ENCODE measurements around the gene HOXC6.

The HOXC6 gene

GRCh38 chr12:54012631-54013409 is 15.4 kb upstream of the HOXC6 start:
- DNase-seq (ENCODE audit: low read depth in 3 of 3, low spot score in 1 of 3), result no peak

DNA sequence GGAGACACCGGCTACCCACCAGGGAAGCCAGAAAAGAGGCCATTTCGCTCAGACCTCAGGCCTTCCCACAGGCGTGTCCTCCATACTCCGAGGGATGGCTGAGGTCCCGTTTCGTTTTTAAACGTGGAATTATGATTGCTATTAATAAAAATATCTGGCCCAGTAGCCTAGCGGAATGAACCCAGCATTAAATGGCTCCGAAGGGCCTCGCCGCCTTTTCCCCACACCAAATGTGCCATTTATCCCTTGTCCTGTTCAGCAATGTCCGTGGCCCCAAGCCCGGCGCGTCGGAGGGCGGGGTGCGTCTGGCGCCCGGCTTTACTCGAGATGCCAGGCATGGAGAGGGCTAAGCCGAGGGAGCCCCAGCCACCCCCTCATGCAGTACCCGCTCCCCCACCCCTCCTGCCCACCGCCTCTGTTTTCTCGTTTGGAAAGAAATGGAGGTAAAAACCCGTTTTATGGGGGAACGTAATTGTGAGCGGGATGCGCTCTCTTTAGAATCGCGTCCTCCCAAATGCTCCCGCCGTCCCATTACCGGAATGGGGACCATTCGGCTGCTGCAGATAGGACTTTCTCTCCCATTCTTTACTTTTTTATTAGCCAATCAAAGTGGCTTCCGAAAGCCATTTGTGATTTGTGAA is 13.7 kb upstream of the HOXC6 start:
- DNase-seq (ENCODE audit: low read depth in 3 of 3, low spot score in 1 of 3), result no peak

DNA sequence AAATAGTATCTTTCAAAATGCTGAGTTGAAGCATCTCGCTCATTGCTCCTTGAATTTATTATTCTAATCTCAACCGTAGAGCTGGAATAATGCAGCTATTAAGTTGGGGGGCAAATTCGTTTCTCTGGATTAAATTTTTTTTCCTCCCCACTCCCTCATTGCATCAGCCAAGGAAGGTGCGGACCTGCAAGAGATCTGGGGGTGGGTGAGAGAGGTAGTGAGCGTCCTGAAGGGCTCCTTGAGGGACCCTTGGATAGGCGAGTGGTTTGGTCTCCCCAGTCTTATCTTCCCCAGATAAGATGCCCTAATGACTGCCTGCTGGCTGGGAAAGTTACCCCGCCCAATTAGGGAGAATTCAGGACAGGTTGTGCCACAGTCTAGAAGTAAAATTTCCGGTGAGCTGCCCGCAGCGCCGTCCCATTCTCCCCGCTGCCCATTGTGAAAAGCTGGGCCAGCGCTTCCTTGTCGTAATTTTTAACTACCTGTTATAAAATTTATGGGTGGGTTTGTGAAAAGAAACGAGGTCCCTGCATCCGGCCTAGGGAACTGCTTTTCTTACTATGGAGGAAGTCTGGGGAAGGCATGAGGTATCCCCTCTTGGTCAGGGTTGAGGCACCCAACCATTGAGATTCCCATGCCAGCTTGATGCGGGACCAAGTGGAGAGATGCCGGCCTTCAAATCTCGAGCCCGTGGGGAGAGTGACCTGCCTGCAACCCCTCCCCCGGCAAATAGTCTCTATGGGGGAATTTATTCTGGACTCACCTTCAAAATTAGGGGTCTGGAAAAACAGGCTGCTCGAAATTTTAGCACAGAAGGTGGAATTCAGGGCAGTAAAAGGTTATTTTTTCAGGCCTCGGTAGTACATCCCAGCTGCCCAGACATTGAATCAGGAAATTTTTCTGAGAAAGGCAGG is 13.0 kb upstream of the HOXC6 start:
- DNase-seq (ENCODE audit: low read depth in 3 of 3, low spot score in 1 of 3), result no peak

- DNase-seq (ENCODE audit: low read depth in 3 of 3, low spot score in 1 of 3), result no peak
Measured at GRCh38 chr12:54016051-54016450, 12.2 kb upstream of the HOXC6 start.

DNA sequence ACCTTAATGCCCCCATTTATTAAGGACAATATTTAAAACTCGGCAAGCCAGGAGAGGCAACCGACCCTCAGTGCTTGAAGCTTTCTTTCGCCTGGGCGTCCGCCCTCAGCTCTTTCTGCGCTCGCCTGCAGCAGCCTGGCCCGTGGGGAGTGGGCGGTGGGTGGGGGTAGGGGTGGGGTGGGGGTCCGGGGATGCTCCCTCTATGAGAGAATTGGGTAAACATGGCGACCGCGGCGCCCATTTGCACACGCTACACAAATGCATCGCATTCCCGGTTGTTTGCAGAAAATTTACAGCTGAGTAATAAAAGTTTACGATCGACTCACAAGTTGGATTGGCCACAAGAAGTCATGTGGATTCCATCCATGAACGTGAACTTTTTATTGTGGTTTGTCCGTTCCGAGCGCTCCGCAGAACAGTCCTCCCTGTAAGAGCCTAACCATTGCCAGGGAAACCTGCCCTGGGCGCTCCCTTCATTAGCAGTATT is 11.7 kb upstream of the HOXC6 start:
- DNase-seq (ENCODE audit: low read depth in 3 of 3, low spot score in 1 of 3), result no peak

- DNase-seq (ENCODE audit: low read depth in 3 of 3, low spot score in 1 of 3), result no peak
Measured at GRCh38 chr12:54017027-54017788, 11.0 kb upstream of the HOXC6 start.

- peak in 2 of 3 donors; percentile 24 to 58 for DNase-seq (ENCODE audit: low read depth in 3 of 3, low spot score in 1 of 3)
Measured at GRCh38 chr12:54017878-54018467, 10.3 kb upstream of the HOXC6 start.

GRCh38 chr12:54018468-54018984 is 9.7 kb upstream of the HOXC6 start:
- DNase-seq (ENCODE audit: low read depth in 3 of 3, low spot score in 1 of 3), result no peak

DNA sequence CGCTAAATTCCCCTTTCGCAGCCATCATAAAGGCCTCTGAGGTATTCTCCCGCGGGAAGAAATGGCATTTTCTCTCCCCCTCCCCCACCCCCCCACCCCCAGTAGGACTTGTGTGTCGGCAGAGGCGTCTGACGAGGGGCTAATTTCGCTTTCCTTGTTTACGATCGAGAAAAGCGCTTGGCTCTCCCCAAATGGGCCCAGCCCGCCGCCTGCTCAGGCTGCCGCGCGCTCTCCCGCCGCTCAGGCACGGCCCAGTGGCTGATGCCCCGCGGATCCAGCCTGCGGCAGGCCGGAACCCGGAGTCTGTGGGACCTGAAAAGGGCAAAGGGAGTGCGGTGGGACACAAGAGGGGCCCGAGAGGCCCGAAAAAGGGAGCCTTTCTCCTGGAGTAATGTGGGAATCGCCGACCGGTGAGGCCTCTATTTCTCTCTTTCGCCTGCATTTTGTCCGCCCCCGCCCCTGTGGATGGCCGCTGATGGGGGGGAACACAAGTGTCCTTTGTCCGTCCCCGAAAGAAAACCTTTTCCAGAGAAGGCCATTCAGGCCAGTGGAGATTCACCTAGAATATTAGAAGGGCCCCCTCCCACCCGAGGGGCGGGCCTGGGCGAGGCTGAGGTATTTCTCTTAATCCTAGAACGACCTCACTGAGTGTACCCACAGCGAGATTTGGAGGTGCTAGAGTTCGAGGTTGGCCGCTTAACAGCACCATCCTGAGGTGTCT is 9.0 kb upstream of the HOXC6 start:
- no peak for DNase-seq (ENCODE audit: low read depth in 3 of 3, low spot score in 1 of 3)

DNA sequence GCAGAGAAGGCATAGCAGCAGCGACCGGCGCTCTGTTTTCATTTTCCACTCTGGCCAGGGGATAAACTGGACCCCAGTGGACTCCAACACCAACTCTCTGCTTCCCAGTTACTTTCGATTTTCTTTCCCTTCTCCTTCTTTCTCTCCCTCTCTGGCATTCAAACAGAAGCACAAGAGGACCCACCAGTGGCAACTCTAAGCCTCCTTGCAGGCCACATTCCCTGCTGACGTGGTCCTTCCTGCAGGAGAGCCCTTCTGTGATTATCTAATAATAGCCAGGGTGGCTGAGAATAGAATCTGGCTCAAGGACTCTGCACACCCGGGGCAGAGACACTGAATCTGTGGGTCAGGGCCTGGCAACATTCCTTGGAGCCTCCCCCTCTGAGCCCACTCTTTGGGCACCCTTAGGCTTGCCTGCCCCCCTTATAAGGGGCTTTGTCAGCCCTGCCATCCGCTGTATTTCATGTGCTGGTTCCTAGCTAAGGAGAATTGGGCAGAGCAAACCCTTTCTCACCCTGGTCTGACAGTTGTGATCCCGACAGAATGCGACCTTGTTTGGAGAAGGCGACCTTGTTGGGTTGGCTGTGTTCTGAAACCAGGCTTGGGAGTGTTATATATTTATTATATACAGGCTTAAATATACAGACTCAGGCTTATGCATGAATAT is 8.2 kb upstream of the HOXC6 start:
- no peak for DNase-seq (ENCODE audit: low read depth in 3 of 3, low spot score in 1 of 3)

GRCh38 chr12:54020591-54021405 is 7.4 kb upstream of the HOXC6 start:
- no peak for DNase-seq (ENCODE audit: low read depth in 3 of 3, low spot score in 1 of 3)

- DNase-seq (ENCODE audit: low read depth in 3 of 3, low spot score in 1 of 3), result no peak
Measured at GRCh38 chr12:54021432-54022013, 6.7 kb upstream of the HOXC6 start.

GRCh38 chr12:54022960-54023884 is 5.0 kb upstream of the HOXC6 start:
- DNase-seq (ENCODE audit: low read depth in 3 of 3, low spot score in 1 of 3), result no peak

DNA sequence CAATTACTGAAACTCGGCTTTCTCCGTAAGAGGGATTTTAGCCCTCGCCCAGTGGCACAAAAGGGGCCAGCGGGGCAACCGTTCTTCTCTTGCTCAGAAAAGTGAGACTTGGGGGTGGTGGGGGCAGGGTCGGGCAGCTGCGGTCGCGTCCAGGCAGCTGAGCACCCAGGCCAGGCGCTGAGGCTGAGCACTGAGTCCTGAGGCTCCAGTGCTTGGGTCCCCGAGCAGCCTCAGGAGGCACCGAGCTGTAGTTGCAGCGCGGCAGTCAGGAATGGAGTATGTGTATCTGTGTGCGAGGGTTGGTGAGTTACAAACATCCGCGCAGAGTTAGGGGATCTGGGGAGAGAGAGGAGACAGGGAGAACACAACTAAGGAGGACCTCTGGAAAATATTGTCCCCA is 4.1 kb upstream of the HOXC6 start:
- DNase-seq (ENCODE audit: low read depth in 3 of 3, low spot score in 1 of 3), result no peak

- no peak for DNase-seq (ENCODE audit: low read depth in 3 of 3, low spot score in 1 of 3)
Measured at GRCh38 chr12:54024581-54025305, 3.5 kb upstream of the HOXC6 start.
